ENCODE measurements around the gene ITGA3.

ITGA3 gene

GRCh38 chr17:50055426-50056216 lies at the start of gene ITGA3:
ITGA3 (plus strand) TSS chr17:50056110; CDS start chr17:50056440, 330 bp downstream.
- DNase-seq (ENCODE audit: low read depth, low spot score) = peak; percentile 24

- no peak for DNase-seq (ENCODE audit: low read depth, low spot score)
These were observed 46.6 kb upstream of the ITGA3 start for GRCh38 chr17:50009282-50009681.

GRCh38 chr17:50013079-50013478 lies 42.8 kb upstream of the ITGA3 start:
- no peak for DNase-seq (ENCODE audit: low read depth, low spot score)

- no peak for DNase-seq (ENCODE audit: low read depth, low spot score)
These were observed 41.3 kb upstream of the ITGA3 start for GRCh38 chr17:50014471-50015088.

GRCh38 chr17:50015146-50015545 lies 40.8 kb upstream of the ITGA3 start:
- no peak for DNase-seq (ENCODE audit: low read depth, low spot score)

GRCh38 chr17:50018909-50019308 lies 37.0 kb upstream of the ITGA3 start:
- no peak for DNase-seq (ENCODE audit: low read depth, low spot score)

GRCh38 chr17:50020841-50021599 lies 34.9 kb upstream of the ITGA3 start:
- DNase-seq (ENCODE audit: low read depth, low spot score) = no peak

GRCh38 chr17:50021681-50022370 lies 34.1 kb upstream of the ITGA3 start:
- no peak for DNase-seq (ENCODE audit: low read depth, low spot score)

- DNase-seq (ENCODE audit: low read depth, low spot score) = no peak
These were observed 33.3 kb upstream of the ITGA3 start for GRCh38 chr17:50022463-50023130.

GRCh38 chr17:50023520-50023919 lies 32.4 kb upstream of the ITGA3 start:
- DNase-seq (ENCODE audit: low read depth, low spot score) = no peak

- DNase-seq (ENCODE audit: low read depth, low spot score) = no peak
These were observed 31.1 kb upstream of the ITGA3 start for GRCh38 chr17:50024808-50025207.

- no peak for DNase-seq (ENCODE audit: low read depth, low spot score)
These were observed 29.7 kb upstream of the ITGA3 start for GRCh38 chr17:50026046-50026675.

GRCh38 chr17:50026837-50027171 lies 29.1 kb upstream of the ITGA3 start:
- peak; percentile 58 for DNase-seq (ENCODE audit: low read depth, low spot score)

GRCh38 chr17:50027172-50027880 lies 28.6 kb upstream of the ITGA3 start:
- DNase-seq (ENCODE audit: low read depth, low spot score) = no peak

- DNase-seq (ENCODE audit: low read depth, low spot score) = no peak
These were observed 27.8 kb upstream of the ITGA3 start for GRCh38 chr17:50027881-50028735.

GRCh38 chr17:50028736-50029120 lies 27.2 kb upstream of the ITGA3 start:
- no peak for DNase-seq (ENCODE audit: low read depth, low spot score)

- no peak for DNase-seq (ENCODE audit: low read depth, low spot score)
These were observed 26.7 kb upstream of the ITGA3 start for GRCh38 chr17:50029185-50029584.

- DNase-seq (ENCODE audit: low read depth, low spot score) = no peak
These were observed 22.6 kb upstream of the ITGA3 start for GRCh38 chr17:50033316-50033715.

Measured in activated naive CD8-positive, alpha-beta T cell treated with anti-CD3 and anti-CD28 coated beads, Interleukin-2, amount 50 U/mL, for 16 hours (primary cell).